HCT116 (cell line): ENCODE measurements around the gene TMEM182.

Experiments
- CEBPB ChIP-seq: IDR thresholded peaks from 2 replicates; pipeline ENCODE4 v1.6.1; 2012; ENCODE audit warnings: low read depth
- CTCF ChIP-seq, 3 experiments: fragments of 200-600 bp in 1 of 3; sonication (generic) in 1 of 3; IDR thresholded peaks in 2 of 3; conservative IDR thresholded peaks in 1 of 3; 2 replicates each; pipeline ENCODE4 v1.5.1; 2012 to 2017; ENCODE audit warnings: low read depth in 2 of 3, low read length in 2 of 3, antibody characterized with exemption in 1 of 3, borderline replicate concordance in 1 of 3, control low read depth in 1 of 3, mild to moderate bottlenecking in 1 of 3, mixed read lengths in 1 of 3, mixed run types in 1 of 3, moderate library complexity in 1 of 3; ENCODE audit not compliant: insufficient read depth in 1 of 3
- EGR1 ChIP-seq: IDR thresholded peaks from 2 replicates; pipeline ENCODE4 v1.6.1; 2012; ENCODE audit warnings: low read depth
- EZH2phosphoT487 ChIP-seq: fragments of 200-600 bp; IDR thresholded peaks from 2 replicates; pipeline ENCODE4 v1.6.1; 2018; ENCODE audit warnings: antibody characterized with exemption, borderline replicate concordance
- FOSL1 ChIP-seq: IDR thresholded peaks from 2 replicates; pipeline ENCODE4 v1.6.1; 2012; ENCODE audit warnings: low read depth
- JUND ChIP-seq: IDR thresholded peaks from 2 replicates; pipeline ENCODE4 v1.6.1; 2012
- POLR2A ChIP-seq: IDR thresholded peaks from 2 replicates; pipeline ENCODE4 v1.7.0; 2011; ENCODE audit warnings: borderline replicate concordance; ENCODE audit not compliant: insufficient read depth, insufficient read length; ENCODE audit errors: extremely low read depth
- SIN3A ChIP-seq: IDR thresholded peaks from 2 replicates; pipeline ENCODE4 v1.6.1; 2012; ENCODE audit warnings: low read depth
- YY1 ChIP-seq: IDR thresholded peaks from 2 replicates; pipeline ENCODE4 v1.6.1; 2011; ENCODE audit warnings: low read length, low read depth, moderate library complexity, mild to moderate bottlenecking; ENCODE audit not compliant: insufficient replicate concordance; ENCODE audit errors: extremely low read depth
- ZNF274 ChIP-seq: fragments of 200-500 bp; sonication (Bioruptor generic); IDR thresholded peaks from 2 replicates; pipeline ENCODE4 v1.6.1; 2014; ENCODE audit warnings: mild to moderate bottlenecking, low read depth, low read length, inconsistent platforms
- TF ChIP-seq, protein P1 (sequence below): IDR thresholded peaks from 2 replicates; pipeline ENCODE4 v1.6.1; 2012

GRCh38 chr2:102724553-102724952 lies 37.3 kb upstream of the TMEM182 start:
- TF ChIP-seq CEBPB (no peak), ZNF274 (no peak), CTCF (IDR thresholded peaks at IDR 0.05 in 2 of 3, conservative IDR thresholded peaks at IDR 0.05 in 1 of 3; ENCODE audit: borderline replicate concordance in 1 of 3, insufficient read depth in 1 of 3, low read depth in 2 of 3, low read length in 2 of 3) (no peak), JUND (no peak), POLR2A (no peak), FOSL1 (no peak), YY1 (no peak), EZH2phosphoT487 (no peak), EGR1 (no peak), SIN3A (no peak)
- TF ChIP-seq, protein P1, sequence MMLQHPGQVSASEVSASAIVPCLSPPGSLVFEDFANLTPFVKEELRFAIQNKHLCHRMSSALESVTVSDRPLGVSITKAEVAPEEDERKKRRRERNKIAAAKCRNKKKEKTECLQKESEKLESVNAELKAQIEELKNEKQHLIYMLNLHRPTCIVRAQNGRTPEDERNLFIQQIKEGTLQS: no peak
